Central memory CD8-positive, alpha-beta T cell (primary cell): ENCODE results near the gene KRTAP10-12.
"Not testable (repeated sequence)": the region's sequence is repeated elsewhere in the genome, so short reads cannot be mapped to it uniquely, and the experiment has no call there.

Experiments used
- ATAC-seq: fragments of 150-1000 bp; cut with Tn5 transposase; replicated peaks from 2 replicates; pipeline ENCODE4 v1.10.0; 2022; ENCODE audit warnings: mild to moderate bottlenecking, moderate FRiP score, moderate number of reproducible peaks; ENCODE audit not compliant: poor library complexity, severe bottlenecking; ENCODE audit errors: extremely low read depth
- DNase-seq, 2 donors: peaks; one replicate each; pipeline ENCODE4 v3.0.0; 2021; ENCODE audit warnings: low spot score in 2 of 2
- H3K27ac Mint-ChIP-seq: one replicate; pipeline ENCODE4 v1.8.0; 2022; ENCODE audit warnings: low read depth, mild to moderate bottlenecking, moderate library complexity, mixed read lengths
- H3K27me3 Mint-ChIP-seq: one replicate; pipeline ENCODE4 v1.8.0; 2022; ENCODE audit warnings: mixed read lengths
- H3K36me3 Mint-ChIP-seq: one replicate; pipeline ENCODE4 v1.8.0; 2022; ENCODE audit warnings: mild to moderate bottlenecking, moderate library complexity, mixed read lengths; ENCODE audit not compliant: insufficient read depth
- H3K4me1 Mint-ChIP-seq: one replicate; pipeline ENCODE4 v1.8.0; 2022; ENCODE audit warnings: mixed read lengths
- H3K4me3 Mint-ChIP-seq: one replicate; pipeline ENCODE4 v1.8.0; 2022; ENCODE audit warnings: mild to moderate bottlenecking, moderate library complexity, mixed read lengths
- H3K9me3 Mint-ChIP-seq: one replicate; pipeline ENCODE4 v1.8.0; 2022; ENCODE audit warnings: mixed read lengths

KRTAP10-12 gene

GRCh38 chr21:44681861-44682579 lies 15.0 kb upstream of the KRTAP10-12 start, which contains the start of gene KRTAP12-1:
Gene KRTAP12-1, minus strand, starts transcription at chr21:44682163. Its CDS starts 40 bp downstream, at chr21:44682123.
- ATAC-seq, result no peak
- H3K27ac Mint-ChIP-seq, result peak within 1 kb of the TSS; percentile 46
- no peaks in the 10 kb centered on the region for H3K9me3 Mint-ChIP-seq
- H3K36me3 Mint-ChIP-seq, result no peaks in the 10 kb centered on the region
- peaks cover 18% of the 10 kb centered on the region for H3K27me3 Mint-ChIP-seq
- H3K4me1 Mint-ChIP-seq, result peaks cover 18% of the 10 kb centered on the region
- no peak within 1 kb of the TSS for H3K4me3 Mint-ChIP-seq
- DNase-seq, result no peak

- Mint-ChIP-seq H3K27me3 (peaks cover 22% of the 10 kb centered on the region), H3K9me3 (no peaks in the 10 kb centered on the region), H3K36me3 (no peaks in the 10 kb centered on the region), H3K4me3 (no peak overlapping the region), H3K27ac (peak overlapping the region; percentile 46), H3K4me1 (peaks cover 18% of the 10 kb centered on the region)
- DNase-seq (no peak), ATAC-seq (no peak)
Measured at GRCh38 chr21:44682580-44683151, 14.3 kb upstream of the KRTAP10-12 start.

GRCh38 chr21:44684077-44684476 lies 12.9 kb upstream of the KRTAP10-12 start:
- H3K27ac Mint-ChIP-seq, result no peak overlapping the region

GRCh38 chr21:44684483-44684882 lies 12.5 kb upstream of the KRTAP10-12 start:
- Mint-ChIP-seq H3K36me3 (no peaks in the 10 kb centered on the region), H3K4me1 (peaks cover 18% of the 10 kb centered on the region), H3K9me3 (no peaks in the 10 kb centered on the region), H3K4me3 (no peak overlapping the region), H3K27me3 (peaks cover 22% of the 10 kb centered on the region), H3K27ac (no peak overlapping the region)
- no peak for DNase-seq
- no peak for ATAC-seq

More at GRCh38 chr21:44684077-44684476, 12.9 kb upstream of the KRTAP10-12 start:
- H3K36me3 Mint-ChIP-seq, result no peaks in the 10 kb centered on the region
- no peaks in the 10 kb centered on the region for H3K9me3 Mint-ChIP-seq
- H3K27me3 Mint-ChIP-seq, result peaks cover 22% of the 10 kb centered on the region
- no peak for DNase-seq
- peaks cover 18% of the 10 kb centered on the region for H3K4me1 Mint-ChIP-seq
- no peak overlapping the region for H3K4me3 Mint-ChIP-seq
- no peak for ATAC-seq

GRCh38 chr21:44685050-44685449 lies 11.9 kb upstream of the KRTAP10-12 start:
- not testable (repeated sequence) for DNase-seq, H3K27ac Mint-ChIP-seq, H3K9me3 Mint-ChIP-seq, H3K4me3 Mint-ChIP-seq, H3K36me3 Mint-ChIP-seq, ATAC-seq
- peaks cover 18% of the 10 kb centered on the region for H3K4me1 Mint-ChIP-seq
- H3K27me3 Mint-ChIP-seq, result peaks cover 22% of the 10 kb centered on the region

GRCh38 chr21:44686000-44686781 lies 10.8 kb upstream of the KRTAP10-12 start:
- H3K27ac Mint-ChIP-seq, result no peak overlapping the region

GRCh38 chr21:44686843-44687561 lies 10.0 kb upstream of the KRTAP10-12 start:
- no peak for DNase-seq
- Mint-ChIP-seq H3K36me3 (no peaks in the 10 kb centered on the region), H3K4me3 (no peak overlapping the region), H3K27me3 (peaks cover 22% of the 10 kb centered on the region), H3K9me3 (no peaks in the 10 kb centered on the region), H3K27ac (no peak overlapping the region), H3K4me1 (peaks cover 18% of the 10 kb centered on the region)
- no peak for ATAC-seq

More at GRCh38 chr21:44686000-44686781, 10.8 kb upstream of the KRTAP10-12 start:
- peaks cover 22% of the 10 kb centered on the region for H3K27me3 Mint-ChIP-seq
- H3K4me3 Mint-ChIP-seq, result no peak overlapping the region
- no peaks in the 10 kb centered on the region for H3K36me3 Mint-ChIP-seq
- DNase-seq, result no peak
- no peaks in the 10 kb centered on the region for H3K9me3 Mint-ChIP-seq
- peaks cover 18% of the 10 kb centered on the region for H3K4me1 Mint-ChIP-seq
- ATAC-seq, result no peak

GRCh38 chr21:44687671-44688070 lies 9.3 kb upstream of the KRTAP10-12 start:
- H3K4me1 Mint-ChIP-seq, result peaks cover 18% of the 10 kb centered on the region
- H3K27ac Mint-ChIP-seq, result no peak overlapping the region
- DNase-seq, result no peak
- peaks cover 4% of the 10 kb centered on the region for H3K9me3 Mint-ChIP-seq
- no peaks in the 10 kb centered on the region for H3K36me3 Mint-ChIP-seq
- ATAC-seq, result no peak
- H3K4me3 Mint-ChIP-seq, result no peak overlapping the region
- peaks cover 22% of the 10 kb centered on the region for H3K27me3 Mint-ChIP-seq

- not testable (repeated sequence) for H3K9me3 Mint-ChIP-seq, ATAC-seq, H3K36me3 Mint-ChIP-seq, H3K4me1 Mint-ChIP-seq, H3K4me3 Mint-ChIP-seq, H3K27ac Mint-ChIP-seq
- DNase-seq, result peak in 1 of 2 donors; percentile 9
- H3K27me3 Mint-ChIP-seq, result peaks cover 22% of the 10 kb centered on the region
Measured at GRCh38 chr21:44689740-44690139, 7.2 kb upstream of the KRTAP10-12 start.

GRCh38 chr21:44691686-44692085 lies 5.3 kb upstream of the KRTAP10-12 start:
- no peak for DNase-seq
- Mint-ChIP-seq H3K9me3 (peaks cover 8% of the 10 kb centered on the region), H3K4me1 (peaks cover 2% of the 10 kb centered on the region), H3K27me3 (peaks cover 15% of the 10 kb centered on the region), H3K27ac (no peak overlapping the region), H3K4me3 (no peak overlapping the region), H3K36me3 (no peaks in the 10 kb centered on the region)
- no peak for ATAC-seq

- Mint-ChIP-seq H3K27me3 (peaks cover 20% of the 10 kb centered on the region), H3K36me3 (no peaks in the 10 kb centered on the region), H3K4me3 (no peak overlapping the region), H3K4me1 (peaks cover 8% of the 10 kb centered on the region), H3K27ac (no peak overlapping the region), H3K9me3 (peaks cover 8% of the 10 kb centered on the region)
- DNase-seq (no peak), ATAC-seq (no peak)
Measured at GRCh38 chr21:44692798-44693512, 4.0 kb upstream of the KRTAP10-12 start.

GRCh38 chr21:44694776-44695175 lies 2.2 kb upstream of the KRTAP10-12 start:
- no peak for ATAC-seq
- no peak overlapping the region for H3K4me3 Mint-ChIP-seq

More at GRCh38 chr21:44694776-44695175, 2.2 kb upstream of the KRTAP10-12 start:
- H3K9me3 Mint-ChIP-seq, result peaks cover 8% of the 10 kb centered on the region
- H3K36me3 Mint-ChIP-seq, result no peaks in the 10 kb centered on the region
- peaks cover 15% of the 10 kb centered on the region for H3K4me1 Mint-ChIP-seq
- H3K27ac Mint-ChIP-seq, result no peak overlapping the region
- no peak for DNase-seq
- peaks cover 39% of the 10 kb centered on the region for H3K27me3 Mint-ChIP-seq
